CD4-positive, alpha-beta T cell treated with Interleukin-17A for 4 hours (primary cell): Measurements from ENCODE around the gene RBMY1B.
"Not testable (repeated sequence)": the region's sequence is repeated elsewhere in the genome, so short reads cannot be mapped to it uniquely, and the experiment has no call there.

Experiments used
- DNase-seq: peaks from one replicate; pipeline ENCODE4 v3.0.0-alpha.2; 2020; ENCODE audit warnings: mixed read lengths

RBMY1B gene

GRCh38 chrY:21511038-21511437 is at the start of gene RBMY1B:
Gene RBMY1B, plus strand, starts transcription at chrY:21511338. Its CDS starts 2,013 bp downstream, at chrY:21513351.
- DNase-seq = not testable (repeated sequence)

- not testable (repeated sequence) for DNase-seq
Measured at GRCh38 chrY:21462915-21463314, 48.2 kb upstream of the RBMY1B start.

GRCh38 chrY:21482967-21483366 is 28.2 kb upstream of the RBMY1B start:
- no peak for DNase-seq

- DNase-seq = not testable (repeated sequence)
Measured at GRCh38 chrY:21534579-21534978, 23.4 kb downstream of the RBMY1B start, which contains the start of gene RBMY1A1. Gene RBMY1A1, plus strand, starts transcription at chrY:21534879. Its CDS starts 2,013 bp downstream, at chrY:21536892.

GRCh38 chrY:21559316-21559984 is 48.3 kb downstream of the RBMY1B start:
- not testable (repeated sequence) for DNase-seq
